HepG2 (cell line): ENCODE results near the gene TLCD1. TPM values are rescaled to one million over a fixed set of nuclear protein-coding genes. Genes with fewer than 3 reads are reported as not detected.

ENCODE experiments used
- GMEB2 ChIP-seq: IDR thresholded peaks from 2 replicates; pipeline ENCODE4 v1.6.1; 2016; ENCODE audit warnings: missing biosample characterization, missing genetic modification reagents, low read depth
- HNF4G ChIP-seq, 2 experiments: sonication (generic) in 1 of 2; formaldehyde crosslinking in 1 of 2; IDR thresholded peaks; 2 replicates each; pipeline versions ENCODE4 v1.4.0 to v1.6.1; 2011 to 2020; ENCODE audit warnings: borderline replicate concordance in 2 of 2, low read depth in 2 of 2, mild to moderate bottlenecking in 2 of 2, low read length in 1 of 2, missing genetic modification reagents in 1 of 2, moderate library complexity in 1 of 2
- JARID2 ChIP-seq: sonication (generic); formaldehyde crosslinking; IDR thresholded peaks from 2 replicates; pipeline ENCODE4 v1.8.1; 2023; ENCODE audit warnings: missing genetic modification reagents, inconsistent platforms; ENCODE audit not compliant: insufficient replicate concordance
- NFE2L1 ChIP-seq: sonication (generic); formaldehyde crosslinking; IDR thresholded peaks from 2 replicates; pipeline ENCODE4 v1.4.0; 2020; ENCODE audit warnings: missing genetic modification reagents, mild to moderate bottlenecking, borderline replicate concordance
- SATB2 ChIP-seq: sonication (generic); formaldehyde crosslinking; IDR thresholded peaks from 2 replicates; pipeline ENCODE4 v1.5.0; 2020; ENCODE audit warnings: missing genetic modification reagents
- SSRP1 ChIP-seq: IDR thresholded peaks from 2 replicates; pipeline ENCODE4 v1.6.1; 2016; ENCODE audit warnings: control low read depth
- ZBTB38 ChIP-seq: sonication (generic); formaldehyde crosslinking; IDR thresholded peaks from 2 replicates; pipeline ENCODE4 v1.5.1; 2020; ENCODE audit warnings: mild to moderate bottlenecking, missing genetic modification reagents
- ZNF10 ChIP-seq: sonication (generic); formaldehyde crosslinking; IDR thresholded peaks from 2 replicates; pipeline ENCODE4 v1.4.0; 2020; ENCODE audit warnings: mild to moderate bottlenecking, low read depth, missing genetic modification reagents, borderline replicate concordance
- ZNF260 ChIP-seq: sonication (generic); formaldehyde crosslinking; IDR thresholded peaks from 2 replicates; pipeline ENCODE4 v1.4.0; 2020; ENCODE audit warnings: missing genetic modification reagents, low read depth, mild to moderate bottlenecking, borderline replicate concordance
- ZNF335 ChIP-seq: sonication (generic); formaldehyde crosslinking; IDR thresholded peaks from 2 replicates; pipeline ENCODE4 v1.4.0; 2020; ENCODE audit warnings: missing genetic modification reagents
- ZNF660 ChIP-seq: sonication (generic); formaldehyde crosslinking; IDR thresholded peaks from 2 replicates; pipeline ENCODE4 v1.5.1; 2020; ENCODE audit warnings: mild to moderate bottlenecking, low read depth, missing genetic modification reagents, borderline replicate concordance
- polyA plus RNA-seq, 8 experiments: library from polyadenylated mRNA; depleted of rRNA in 3 of 8; stranded (reverse) in 7 of 8; unstranded in 1 of 8; fragments of >200 nt; fragmentation: Illumina TruSeq in 4 of 8; extraction: Trizol in 4 of 8; gene quantifications; 2 replicates each; pipeline versions ENCODE4 v1.2.1 to v1.2.3, GENCODE V29; 2011 to 2016; ENCODE audit warnings: low read depth in 4 of 8, missing spikeins in 1 of 8, mixed read lengths in 1 of 8; ENCODE audit not compliant: insufficient read depth in 1 of 8
- total RNA-seq, 5 experiments: library from RNA; depleted of rRNA; stranded (reverse); fragments of >200 nt; fragmentation: Illumina TruSeq; extraction: Trizol; gene quantifications; 2 replicates each; pipeline ENCODE4 v1.2.3, GENCODE V29; 2016; ENCODE audit warnings: low read depth in 1 of 5
- TF ChIP-seq, protein P1 (sequence below): sonication (generic); formaldehyde crosslinking; conservative IDR thresholded peaks from 2 replicates; pipeline ENCODE4 v1.4.0; 2020; ENCODE audit warnings: missing genetic modification reagents
- TF ChIP-seq, protein P2 (sequence below): sonication (generic); formaldehyde crosslinking; IDR thresholded peaks from 2 replicates; pipeline ENCODE4 v1.5.1; 2020; ENCODE audit warnings: missing genetic modification reagents, mild to moderate bottlenecking, borderline replicate concordance
- TF ChIP-seq, protein P3 (sequence below): sonication (generic); formaldehyde crosslinking; conservative IDR thresholded peaks from 2 replicates; pipeline ENCODE4 v1.8.0; 2022; ENCODE audit warnings: mild to moderate bottlenecking, moderate library complexity, missing genetic modification reagents
- TF ChIP-seq, protein P4 (sequence below): sonication (generic); formaldehyde crosslinking; IDR thresholded peaks from 2 replicates; pipeline ENCODE4 v1.4.0; 2020; ENCODE audit warnings: low read depth, mild to moderate bottlenecking, missing genetic modification reagents

Gene TLCD1
- total and polyA plus RNA-seq, 2 of the 13 experiments (the other 11 are each of a cell fraction or from before 2014, with no cell fraction given), result 14.9 to 19.6 TPM

- TF ChIP-seq, protein P1, sequence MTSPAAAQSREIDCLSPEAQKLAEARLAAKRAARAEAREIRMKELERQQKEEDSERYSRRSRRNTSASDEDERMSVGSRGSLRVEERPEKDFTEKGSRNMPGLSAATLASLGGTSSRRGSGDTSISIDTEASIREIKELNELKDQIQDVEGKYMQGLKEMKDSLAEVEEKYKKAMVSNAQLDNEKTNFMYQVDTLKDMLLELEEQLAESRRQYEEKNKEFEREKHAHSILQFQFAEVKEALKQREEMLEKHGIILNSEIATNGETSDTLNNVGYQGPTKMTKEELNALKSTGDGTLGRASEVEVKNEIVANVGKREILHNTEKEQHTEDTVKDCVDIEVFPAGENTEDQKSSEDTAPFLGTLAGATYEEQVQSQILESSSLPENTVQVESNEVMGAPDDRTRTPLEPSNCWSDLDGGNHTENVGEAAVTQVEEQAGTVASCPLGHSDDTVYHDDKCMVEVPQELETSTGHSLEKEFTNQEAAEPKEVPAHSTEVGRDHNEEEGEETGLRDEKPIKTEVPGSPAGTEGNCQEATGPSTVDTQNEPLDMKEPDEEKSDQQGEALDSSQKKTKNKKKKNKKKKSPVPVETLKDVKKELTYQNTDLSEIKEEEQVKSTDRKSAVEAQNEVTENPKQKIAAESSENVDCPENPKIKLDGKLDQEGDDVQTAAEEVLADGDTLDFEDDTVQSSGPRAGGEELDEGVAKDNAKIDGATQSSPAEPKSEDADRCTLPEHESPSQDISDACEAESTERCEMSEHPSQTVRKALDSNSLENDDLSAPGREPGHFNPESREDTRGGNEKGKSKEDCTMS (CRISPR knock-in tag), result no peak
- TF ChIP-seq SSRP1 (CRISPR knock-in tag) (no peak), ZNF335 (peak; percentile 90), ZNF10 (no peak), ZBTB38 (CRISPR knock-in tag) (peak; percentile 79), JARID2 (CRISPR knock-in tag) (no peak), NFE2L1 (CRISPR knock-in tag) (no peak), ZNF260 (CRISPR knock-in tag) (no peak), HNF4G (IDR thresholded peaks at IDR 0.05; ENCODE audit: borderline replicate concordance, low read depth, low read length) (peak; percentile 95), HNF4G (CRISPR knock-in tag; IDR thresholded peaks at IDR 0.05; ENCODE audit: borderline replicate concordance, low read depth) (peak; percentile 99), ZNF660 (CRISPR knock-in tag) (no peak), GMEB2 (CRISPR knock-in tag) (no peak), SATB2 (CRISPR knock-in tag) (no peak)
- TF ChIP-seq, protein P2, sequence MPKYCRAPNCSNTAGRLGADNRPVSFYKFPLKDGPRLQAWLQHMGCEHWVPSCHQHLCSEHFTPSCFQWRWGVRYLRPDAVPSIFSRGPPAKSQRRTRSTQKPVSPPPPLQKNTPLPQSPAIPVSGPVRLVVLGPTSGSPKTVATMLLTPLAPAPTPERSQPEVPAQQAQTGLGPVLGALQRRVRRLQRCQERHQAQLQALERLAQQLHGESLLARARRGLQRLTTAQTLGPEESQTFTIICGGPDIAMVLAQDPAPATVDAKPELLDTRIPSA (CRISPR knock-in tag), result no peak
- TF ChIP-seq, protein P3, sequence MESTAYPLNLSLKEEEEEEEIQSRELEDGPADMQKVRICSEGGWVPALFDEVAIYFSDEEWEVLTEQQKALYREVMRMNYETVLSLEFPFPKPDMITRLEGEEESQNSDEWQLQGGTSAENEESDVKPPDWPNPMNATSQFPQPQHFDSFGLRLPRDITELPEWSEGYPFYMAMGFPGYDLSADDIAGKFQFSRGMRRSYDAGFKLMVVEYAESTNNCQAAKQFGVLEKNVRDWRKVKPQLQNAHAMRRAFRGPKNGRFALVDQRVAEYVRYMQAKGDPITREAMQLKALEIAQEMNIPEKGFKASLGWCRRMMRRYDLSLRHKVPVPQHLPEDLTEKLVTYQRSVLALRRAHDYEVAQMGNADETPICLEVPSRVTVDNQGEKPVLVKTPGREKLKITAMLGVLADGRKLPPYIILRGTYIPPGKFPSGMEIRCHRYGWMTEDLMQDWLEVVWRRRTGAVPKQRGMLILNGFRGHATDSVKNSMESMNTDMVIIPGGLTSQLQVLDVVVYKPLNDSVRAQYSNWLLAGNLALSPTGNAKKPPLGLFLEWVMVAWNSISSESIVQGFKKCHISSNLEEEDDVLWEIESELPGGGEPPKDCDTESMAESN (CRISPR knock-in tag), result no peak
- TF ChIP-seq, protein P4, sequence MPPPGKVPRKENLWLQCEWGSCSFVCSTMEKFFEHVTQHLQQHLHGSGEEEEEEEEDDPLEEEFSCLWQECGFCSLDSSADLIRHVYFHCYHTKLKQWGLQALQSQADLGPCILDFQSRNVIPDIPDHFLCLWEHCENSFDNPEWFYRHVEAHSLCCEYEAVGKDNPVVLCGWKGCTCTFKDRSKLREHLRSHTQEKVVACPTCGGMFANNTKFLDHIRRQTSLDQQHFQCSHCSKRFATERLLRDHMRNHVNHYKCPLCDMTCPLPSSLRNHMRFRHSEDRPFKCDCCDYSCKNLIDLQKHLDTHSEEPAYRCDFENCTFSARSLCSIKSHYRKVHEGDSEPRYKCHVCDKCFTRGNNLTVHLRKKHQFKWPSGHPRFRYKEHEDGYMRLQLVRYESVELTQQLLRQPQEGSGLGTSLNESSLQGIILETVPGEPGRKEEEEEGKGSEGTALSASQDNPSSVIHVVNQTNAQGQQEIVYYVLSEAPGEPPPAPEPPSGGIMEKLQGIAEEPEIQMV, result peak; percentile 77; the same call in 1 of the 2 replicates
Measured at GRCh38 chr17:28698253-28698941, 27.6 kb downstream of the TLCD1 start (continued).
